ENCODE results near the gene KCTD13.
A peak's percentile ranks its signal among the peaks of the same experiment; 100 is the strongest.
"Not testable (repeated sequence)": the region's sequence is repeated elsewhere in the genome, so short reads cannot be mapped to it uniquely, and the experiment has no call there.

Gene KCTD13

GRCh38 chr16:29877266-29877961 is 48.6 kb downstream of the KCTD13 start:
- peak; percentile 93 for DNase-seq

GRCh38 chr16:29876594-29877249 is 49.3 kb downstream of the KCTD13 start:
- peak; percentile 25 for DNase-seq

- DNase-seq, result peak; percentile 24
Observed at GRCh38 chr16:29876217-29876593, 49.8 kb downstream of the KCTD13 start.

GRCh38 chr16:29875206-29875605 is 50.8 kb downstream of the KCTD13 start:
- no peak for DNase-seq

- no peak for DNase-seq
Observed at GRCh38 chr16:29873319-29873718, 52.7 kb downstream of the KCTD13 start.

GRCh38 chr16:29871822-29872546 is 54.0 kb downstream of the KCTD13 start:
- DNase-seq, result no peak

GRCh38 chr16:29869067-29869466 is 57.0 kb downstream of the KCTD13 start:
- not testable (repeated sequence) for DNase-seq

- peak; percentile 33 for DNase-seq
Observed at GRCh38 chr16:29868396-29869009, 57.5 kb downstream of the KCTD13 start.

GRCh38 chr16:29864205-29864604 is 61.8 kb downstream of the KCTD13 start:
- DNase-seq, result no peak

GRCh38 chr16:29863669-29863984 is 62.4 kb downstream of the KCTD13 start:
- DNase-seq, result no peak

GRCh38 chr16:29862884-29863668 is 63.0 kb downstream of the KCTD13 start, which contains the start of gene CDIPT:
TSS of gene CDIPT (minus strand) at chr16:29863226. CDS start at chr16:29862857, 369 bp downstream.
- peak; percentile 99 for DNase-seq

- peak; percentile 44 for DNase-seq
Observed at GRCh38 chr16:29862383-29862883, 63.6 kb downstream of the KCTD13 start.

GRCh38 chr16:29860218-29860617 is 65.8 kb downstream of the KCTD13 start:
- DNase-seq, result no peak

GRCh38 chr16:29858974-29859373 is 67.1 kb downstream of the KCTD13 start:
- no peak for DNase-seq

- DNase-seq, result no peak
Observed at GRCh38 chr16:29858149-29858849, 67.7 kb downstream of the KCTD13 start.

GRCh38 chr16:29857133-29857760 is 68.8 kb downstream of the KCTD13 start:
- peak; percentile 17 for DNase-seq
